Keratinocyte (primary cell): Measurements from ENCODE around the gene HDGFL2. TPM values are rescaled to one million over a fixed set of nuclear protein-coding genes. Genes with fewer than 3 reads are reported as not detected.
A peak's percentile ranks its signal among the peaks of the same experiment; 100 is the strongest.

Source experiments
- DNase-seq: peaks from one replicate; pipeline ENCODE4 v3.0.0-alpha.2; 2011; ENCODE audit warnings: low read depth, missing footprints, low spot score
- FAIRE-seq: peaks from 2 replicates; lab custom pipeline; 2011; peaks lifted over from hg19 to GRCh38; lab: Jason Lieb, UNC
- H2AFZ ChIP-seq: 2 replicates; pipeline ENCODE4 v1.6.0; 2012; ENCODE audit warnings: low read length, control low read depth, inconsistent platforms; ENCODE audit not compliant: control insufficient read depth
- H3K27ac ChIP-seq: 2 replicates; pipeline ENCODE4 v1.5.1; 2011; ENCODE audit warnings: low read length; ENCODE audit not compliant: control insufficient read depth, insufficient read depth
- H3K27me3 ChIP-seq: 3 replicates; pipeline ENCODE4 v1.6.0; 2011; ENCODE audit warnings: low read length; ENCODE audit not compliant: control insufficient read depth, insufficient read depth; ENCODE audit errors: extremely low read depth
- H3K36me3 ChIP-seq, 2 experiments: 2 replicates in 1 of 2; 3 replicates in 1 of 2; pipeline ENCODE4 v1.5.1; 2011; ENCODE audit warnings: low read length in 2 of 2, mild to moderate bottlenecking in 1 of 2; ENCODE audit not compliant: control insufficient read depth in 2 of 2, insufficient read depth in 2 of 2; ENCODE audit errors: extremely low read depth in 1 of 2
- H3K4me1 ChIP-seq: 3 replicates; pipeline ENCODE4 v1.5.1; 2011; ENCODE audit warnings: low read length; ENCODE audit not compliant: control insufficient read depth, insufficient read depth; ENCODE audit errors: extremely low read depth
- H3K4me2 ChIP-seq: 3 replicates; pipeline ENCODE4 v1.6.0; 2011; ENCODE audit warnings: low read depth, low read length; ENCODE audit not compliant: control insufficient read depth, insufficient read depth; ENCODE audit errors: extremely low read depth
- H3K4me3 ChIP-seq, 3 experiments: fragments of 200-600 bp in 1 of 3; sonication (generic) in 1 of 3; 2 replicates in 2 of 3; 3 replicates in 1 of 3; pipeline ENCODE4 v1.5.1; 2011 to 2016; ENCODE audit warnings: low read length in 3 of 3, mild to moderate bottlenecking in 3 of 3, control low read depth in 2 of 3, inconsistent platforms in 1 of 3, low read depth in 1 of 3, mixed read lengths in 1 of 3, mixed run types in 1 of 3, moderate library complexity in 1 of 3; ENCODE audit not compliant: control insufficient read depth in 2 of 3, insufficient read depth in 2 of 3; ENCODE audit errors: extremely low read depth in 1 of 3
- H3K79me2 ChIP-seq: 2 replicates; pipeline ENCODE4 v1.6.0; 2012; ENCODE audit warnings: low read length; ENCODE audit not compliant: control insufficient read depth, insufficient read depth
- H3K9ac ChIP-seq: 3 replicates; pipeline ENCODE4 v1.6.0; 2011; ENCODE audit warnings: low read length; ENCODE audit not compliant: control insufficient read depth, insufficient read depth; ENCODE audit errors: extremely low read depth
- H3K9me1 ChIP-seq: 3 replicates; pipeline ENCODE4 v1.6.0; 2011; ENCODE audit warnings: low read length; ENCODE audit not compliant: control insufficient read depth, insufficient read depth; ENCODE audit errors: extremely low read depth
- H3K9me3 ChIP-seq: 2 replicates; pipeline ENCODE4 v1.5.1; 2012; ENCODE audit warnings: low read depth, low read length; ENCODE audit not compliant: control insufficient read depth
- H4K20me1 ChIP-seq: 3 replicates; pipeline ENCODE4 v1.6.0; 2011; ENCODE audit warnings: low read length; ENCODE audit not compliant: control insufficient read depth, insufficient read depth; ENCODE audit errors: extremely low read depth
- CTCF ChIP-seq, 3 experiments: IDR thresholded peaks in 1 of 3; conservative IDR thresholded peaks in 1 of 3; optimal IDR thresholded peaks in 1 of 3; 2 replicates in 2 of 3; 3 replicates in 1 of 3; pipeline versions ENCODE3 to v1.5.1; 2011; ENCODE audit warnings: low read length in 3 of 3, mild to moderate bottlenecking in 3 of 3, moderate library complexity in 2 of 3, control low read depth in 1 of 3, inconsistent platforms in 1 of 3; ENCODE audit not compliant: insufficient read depth in 2 of 3; ENCODE audit errors: extremely low read depth in 1 of 3
- EZH2 ChIP-seq: IDR thresholded peaks from one replicate; pipeline ENCODE4 v1.6.1; 2012; ENCODE audit warnings: inconsistent platforms, mild to moderate bottlenecking, low read length, moderate library complexity
- dilution Hi-C: fragments of 300-500 bp; cut with MboI; formaldehyde crosslinking; loops from one replicate; pipeline ENCODE4 v1.7.0; 2020; ENCODE audit warnings: low sequenced_read_pairs; ENCODE audit not compliant: extremely low pct_ligation_motif_present
- polyA plus RNA-seq, 5 experiments: library from polyadenylated mRNA; depleted of rRNA in 3 of 5; stranded (reverse) in 3 of 5; stranded (forward) in 1 of 5; unstranded in 1 of 5; fragments of >200 nt; gene quantifications; 1 replicate in 1 of 5; 2 replicates in 3 of 5; 3 replicates in 1 of 5; pipeline versions ENCODE4 v1.2.1 to v1.2.3, GENCODE V29; 2011 to 2012; ENCODE audit warnings: missing spikeins in 2 of 5, low read depth in 1 of 5, low replicate concordance in 1 of 5

Gene HDGFL2
- polyA plus RNA-seq, 1 donor (not counting 4 experiments of a cell fraction or from before 2014, with no cell fraction given): 19.5 TPM

GRCh38 chr19:4471403-4472173 lies 509 bp upstream of the HDGFL2 start:
- DNase-seq (peak; percentile 100), FAIRE-seq (peak; percentile 98)
- Histone ChIP-seq H3K9ac (peak overlapping the region; percentile 75), H3K27ac (peak overlapping the region; percentile 83), H3K4me2 (peak overlapping the region; percentile 94), H3K4me1 (peaks cover 4% of the 10 kb centered on the region), H2AFZ (peak overlapping the region; percentile 76), H3K79me2 (peaks cover 27% of the 10 kb centered on the region), H3K9me3 (no peaks in the 10 kb centered on the region), H3K27me3 (no peaks in the 10 kb centered on the region), H3K4me3 (peak overlapping the region; percentile 51 to 81 (median 72)), H4K20me1 (no peaks in the 10 kb centered on the region), H3K9me1 (no peaks in the 10 kb centered on the region), H3K36me3 (peaks cover 0 to 9% of the 10 kb centered on the region in 2 experiments)
- dilution Hi-C loops: no loop called here
- no peak for TF ChIP-seq EZH2
- TF ChIP-seq CTCF (optimal IDR thresholded peaks at IDR 0.05 in 1 of 3, IDR thresholded peaks at IDR 0.05 in 1 of 3, conservative IDR thresholded peaks at IDR 0.05 in 1 of 3; ENCODE audit: extremely low read depth in 1 of 3, insufficient read depth in 2 of 3, low read length in 3 of 3): no peak

GRCh38 chr19:4473011-4473762 lies 1.1 kb downstream of the HDGFL2 start:
- no peaks in the 10 kb centered on the region for H3K9me3 ChIP-seq
- peaks cover 27% of the 10 kb centered on the region for H3K79me2 ChIP-seq
- peak overlapping the region; percentile 76 to 97 (median 88) for H3K4me3 ChIP-seq
- H3K4me1 ChIP-seq: peaks cover 8% of the 10 kb centered on the region
- no peaks in the 10 kb centered on the region for H3K27me3 ChIP-seq
- FAIRE-seq: no peak
- dilution Hi-C loops: no loop called here
- H3K9me1 ChIP-seq: no peaks in the 10 kb centered on the region
- no peak for DNase-seq
- TF ChIP-seq CTCF (optimal IDR thresholded peaks at IDR 0.05 in 1 of 3, IDR thresholded peaks at IDR 0.05 in 1 of 3, conservative IDR thresholded peaks at IDR 0.05 in 1 of 3; ENCODE audit: extremely low read depth in 1 of 3, insufficient read depth in 2 of 3, low read length in 3 of 3): no peak
- TF ChIP-seq EZH2: no peak
- H3K4me2 ChIP-seq: peak overlapping the region; percentile 87
- no peak overlapping the region for H2AFZ ChIP-seq
- H3K9ac ChIP-seq: peak overlapping the region; percentile 81
- H3K36me3 ChIP-seq: peaks cover 2 to 15% of the 10 kb centered on the region in 2 experiments
- no peaks in the 10 kb centered on the region for H4K20me1 ChIP-seq
- peak overlapping the region; percentile 36 for H3K27ac ChIP-seq
